Effector memory CD8-positive, alpha-beta T cell (primary cell): ENCODE results near the gene ESPN.

Experiments
- ATAC-seq: fragments of 150-1000 bp; cut with Tn5 transposase; replicated peaks from 2 replicates; pipeline ENCODE4 v1.10.0; 2021; ENCODE audit warnings: mild to moderate bottlenecking, moderate library complexity
- DNase-seq, 3 experiments: peaks; one replicate each; pipeline ENCODE4 v3.0.0; 2021
- H3K27ac Mint-ChIP-seq, 2 donors: one replicate each; pipeline ENCODE4 v1.8.0; 2022; ENCODE audit warnings: mild to moderate bottlenecking in 2 of 2, mixed read lengths in 2 of 2, moderate library complexity in 2 of 2
- H3K27me3 Mint-ChIP-seq, 2 donors: one replicate each; pipeline ENCODE4 v1.8.0; 2022; ENCODE audit warnings: mixed read lengths in 2 of 2
- H3K36me3 Mint-ChIP-seq: one replicate; pipeline ENCODE4 v1.8.0; 2022; ENCODE audit warnings: mild to moderate bottlenecking, moderate library complexity, mixed read lengths; ENCODE audit not compliant: insufficient read depth
- H3K4me1 Mint-ChIP-seq, 2 donors: one replicate each; pipeline ENCODE4 v1.8.0; 2022; ENCODE audit warnings: low read depth in 2 of 2, mixed read lengths in 2 of 2
- H3K4me3 Mint-ChIP-seq, 2 donors: one replicate each; pipeline ENCODE4 v1.8.0; 2022; ENCODE audit warnings: mild to moderate bottlenecking in 2 of 2, mixed read lengths in 2 of 2, moderate library complexity in 2 of 2
- H3K9me3 Mint-ChIP-seq, 2 donors: one replicate each; pipeline ENCODE4 v1.8.0; 2022; ENCODE audit warnings: mixed read lengths in 2 of 2

Gene ESPN

DNA sequence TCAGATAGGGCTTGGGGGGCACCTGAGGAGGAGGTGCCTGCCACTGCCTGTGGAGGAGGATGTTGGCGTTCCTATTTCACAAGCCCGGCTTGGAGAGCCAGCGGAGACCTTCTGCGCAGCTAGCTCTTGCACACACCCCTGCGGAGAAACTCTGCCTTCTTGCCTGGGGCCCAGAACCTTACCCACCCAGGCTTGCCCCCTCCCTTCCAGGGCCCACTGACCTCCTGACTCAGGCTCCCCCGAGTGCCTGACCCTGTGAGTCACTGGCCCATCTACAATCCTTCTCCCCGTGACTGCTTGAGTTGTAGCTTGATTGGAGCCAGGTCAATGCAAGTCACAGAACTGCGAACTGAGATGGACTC lies 8.3 kb upstream of the ESPN start:
- H3K9me3 Mint-ChIP-seq, result no peaks in the 10 kb centered on the region
- no peaks in the 10 kb centered on the region for H3K36me3 Mint-ChIP-seq
- ATAC-seq (no peak), DNase-seq (no peak)
- no peak overlapping the region for H3K4me3 Mint-ChIP-seq
- H3K27me3 Mint-ChIP-seq, result peaks cover 57 to 83% of the 10 kb centered on the region in 2 donors
- H3K27ac Mint-ChIP-seq, result no peak overlapping the region
- peaks cover 4 to 13% of the 10 kb centered on the region in 2 donors for H3K4me1 Mint-ChIP-seq

DNA sequence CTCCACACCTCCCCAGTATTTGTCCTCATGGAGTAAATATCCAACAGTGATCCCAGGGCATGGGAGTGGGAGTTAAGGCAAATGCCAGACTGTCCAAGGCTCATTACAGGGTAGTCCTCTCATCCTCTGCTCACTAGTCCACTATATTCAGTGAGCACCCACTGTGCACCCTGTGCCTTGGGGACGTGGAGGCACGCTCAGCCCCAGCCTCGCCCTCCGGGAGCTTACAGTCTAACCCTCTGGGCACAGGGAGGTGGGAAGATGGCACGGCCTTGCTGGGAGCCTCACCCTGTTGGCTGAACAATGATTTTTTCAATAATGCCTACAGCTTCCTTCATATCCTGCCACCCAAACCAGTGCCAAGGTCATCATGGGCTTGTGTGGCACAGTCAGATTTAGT lies 7.7 kb upstream of the ESPN start:
- H3K9me3 Mint-ChIP-seq, result no peaks in the 10 kb centered on the region
- no peak overlapping the region for H3K4me3 Mint-ChIP-seq
- H3K27ac Mint-ChIP-seq, result no peak overlapping the region
- no peak for DNase-seq
- H3K4me1 Mint-ChIP-seq, result peaks cover 4 to 13% of the 10 kb centered on the region in 2 donors
- no peaks in the 10 kb centered on the region for H3K36me3 Mint-ChIP-seq
- H3K27me3 Mint-ChIP-seq, result peaks cover 63 to 88% of the 10 kb centered on the region in 2 donors
- ATAC-seq, result no peak

DNA sequence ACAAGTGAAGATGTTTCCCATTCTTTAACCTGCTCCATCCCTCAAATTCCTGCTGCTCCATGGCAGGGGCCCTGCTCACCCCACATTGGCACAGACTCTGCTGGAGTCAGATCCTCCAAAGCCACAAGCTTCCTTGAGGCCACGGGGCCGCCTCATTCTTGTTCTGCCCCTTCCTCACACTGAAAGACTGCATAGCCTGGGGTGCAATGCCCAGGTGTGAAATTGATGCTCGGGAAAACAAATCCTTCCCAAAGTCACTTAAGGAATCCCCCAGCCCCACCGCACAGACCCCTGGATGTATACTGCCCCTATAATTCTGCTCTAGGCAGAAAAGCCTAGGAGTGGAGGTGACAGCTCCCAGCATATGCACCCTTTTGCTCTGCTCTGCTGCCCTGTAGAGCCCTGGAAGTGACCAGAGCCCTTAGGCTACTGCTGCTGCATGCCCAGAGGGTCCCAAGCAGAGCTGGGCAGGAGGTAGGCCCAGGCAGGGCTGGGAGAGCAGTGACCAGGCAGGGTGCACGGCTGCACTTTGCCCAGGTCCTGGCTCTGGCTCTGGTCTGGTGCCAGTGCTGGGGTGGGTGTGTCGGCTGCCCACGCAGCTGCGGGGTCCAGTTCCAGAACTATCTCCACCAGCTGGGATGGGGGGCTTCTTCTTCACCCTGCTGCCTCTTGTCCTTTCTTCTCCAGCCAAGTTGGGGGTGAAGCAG lies 6.5 kb upstream of the ESPN start:
- H3K4me1 Mint-ChIP-seq, result peaks cover 4 to 13% of the 10 kb centered on the region in 2 donors
- peak overlapping the region in 1 of 2 donors; percentile 4 for H3K4me3 Mint-ChIP-seq
- H3K36me3 Mint-ChIP-seq, result peaks cover 3% of the 10 kb centered on the region
- no peak for ATAC-seq
- DNase-seq, result no peak
- peaks cover 65 to 92% of the 10 kb centered on the region in 2 donors for H3K27me3 Mint-ChIP-seq
- no peak overlapping the region for H3K27ac Mint-ChIP-seq
- H3K9me3 Mint-ChIP-seq, result no peaks in the 10 kb centered on the region

GRCh38 chr1:6418668-6419396 lies 5.7 kb upstream of the ESPN start:
- Mint-ChIP-seq H3K27ac (no peak overlapping the region), H3K36me3 (peaks cover 3% of the 10 kb centered on the region), H3K4me3 (peak overlapping the region in 1 of 2 donors; percentile 73), H3K4me1 (peaks cover 4 to 14% of the 10 kb centered on the region in 2 donors), H3K27me3 (peaks cover 61 to 92% of the 10 kb centered on the region in 2 donors), H3K9me3 (no peaks in the 10 kb centered on the region)
- no peak for ATAC-seq
- no peak for DNase-seq

- DNase-seq (no peak), ATAC-seq (peak; percentile 3)
- peaks cover 10 to 17% of the 10 kb centered on the region in 2 donors for H3K4me1 Mint-ChIP-seq
- peaks cover 61 to 92% of the 10 kb centered on the region in 2 donors for H3K27me3 Mint-ChIP-seq
- no peak overlapping the region for H3K27ac Mint-ChIP-seq
- H3K36me3 Mint-ChIP-seq, result peaks cover 6% of the 10 kb centered on the region
- no peaks in the 10 kb centered on the region for H3K9me3 Mint-ChIP-seq
- H3K4me3 Mint-ChIP-seq, result peak overlapping the region in 1 of 2 donors; percentile 73
These were observed 5.2 kb upstream of the ESPN start for GRCh38 chr1:6419397-6419803.

DNA sequence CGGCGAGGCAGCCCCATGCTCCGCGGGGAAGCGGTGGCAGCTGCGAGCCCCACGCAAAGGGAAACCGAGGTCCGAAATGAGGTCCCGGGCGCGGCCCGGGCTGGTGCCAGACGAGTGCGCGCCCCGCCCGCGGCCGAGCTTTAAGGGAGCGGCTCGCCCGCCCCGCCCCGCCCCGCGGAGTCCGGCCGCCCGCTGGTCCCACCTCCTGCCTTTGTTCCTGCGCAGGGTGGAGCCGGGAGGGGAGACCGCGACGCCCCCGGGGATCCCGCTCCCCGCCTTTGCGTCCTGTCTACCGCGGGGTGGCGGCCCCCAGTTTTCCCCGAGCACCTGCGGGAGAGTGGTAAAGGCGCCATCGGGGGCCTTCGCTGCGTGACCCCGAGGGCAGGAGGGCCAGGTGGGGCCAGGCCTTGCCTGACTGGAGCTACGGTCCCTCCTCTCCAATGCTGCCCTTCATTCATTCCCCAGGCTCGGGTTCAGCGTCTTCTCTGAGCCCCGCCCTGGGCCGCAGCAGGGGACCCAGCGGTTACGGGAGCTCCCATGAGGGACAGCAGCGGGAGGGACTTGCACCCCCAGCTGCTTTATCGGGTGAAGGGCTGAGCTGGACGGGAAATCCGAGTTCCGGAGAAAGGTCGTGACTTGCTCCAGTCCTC lies 4.6 kb upstream of the ESPN start, which contains the start of gene HES2:
Gene HES2, minus strand, starts transcription at position 116 of the 650 bp plus-strand sequence. Its CDS starts 99 bp downstream, at position 17.
- Mint-ChIP-seq H3K4me3 (peak within 1 kb of the TSS; percentile 55 to 73), H3K27me3 (peaks cover 57 to 88% of the 10 kb centered on the region in 2 donors), H3K36me3 (peaks cover 6% of the 10 kb centered on the region), H3K27ac (no peak within 1 kb of the TSS), H3K9me3 (no peaks in the 10 kb centered on the region), H3K4me1 (peaks cover 10 to 15% of the 10 kb centered on the region in 2 donors)
- ATAC-seq (peak; percentile 7), DNase-seq (no peak)

DNA sequence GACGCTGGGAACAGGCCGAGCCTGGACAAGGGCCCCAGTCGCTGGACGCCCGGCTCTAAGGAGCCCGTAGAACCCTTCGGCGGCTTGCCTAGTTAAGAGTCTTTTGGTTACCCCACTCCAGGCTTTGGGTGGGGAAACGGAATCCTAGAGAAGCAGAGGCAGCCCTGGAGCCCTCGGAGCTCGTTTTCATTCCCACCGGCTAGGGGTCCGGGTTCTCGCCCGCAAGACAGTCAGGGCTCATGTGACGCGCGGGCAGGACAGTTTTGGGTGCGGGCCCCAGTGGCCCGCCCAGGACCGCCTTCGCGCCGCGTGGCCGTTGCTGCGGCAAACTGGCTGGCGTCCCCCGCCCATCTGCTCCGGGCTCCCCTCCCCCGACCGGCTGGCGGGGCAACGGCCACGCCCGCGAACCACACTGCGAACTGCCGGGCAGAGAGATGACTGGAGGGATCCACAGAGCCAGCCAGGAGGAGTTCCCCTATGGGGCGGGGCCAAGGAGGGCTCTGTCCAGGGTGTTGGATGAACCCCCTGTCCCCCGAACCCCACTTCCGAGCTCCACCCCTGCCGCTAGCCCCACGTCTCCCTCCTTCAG lies 4.0 kb upstream of the ESPN start:
- H3K27ac Mint-ChIP-seq, result no peak overlapping the region
- peaks cover 54 to 86% of the 10 kb centered on the region in 2 donors for H3K27me3 Mint-ChIP-seq
- H3K4me1 Mint-ChIP-seq, result peaks cover 10 to 15% of the 10 kb centered on the region in 2 donors
- H3K4me3 Mint-ChIP-seq, result peak overlapping the region; percentile 37 to 73
- peaks cover 10% of the 10 kb centered on the region for H3K36me3 Mint-ChIP-seq
- DNase-seq (no peak), ATAC-seq (no peak)
- no peaks in the 10 kb centered on the region for H3K9me3 Mint-ChIP-seq

DNA sequence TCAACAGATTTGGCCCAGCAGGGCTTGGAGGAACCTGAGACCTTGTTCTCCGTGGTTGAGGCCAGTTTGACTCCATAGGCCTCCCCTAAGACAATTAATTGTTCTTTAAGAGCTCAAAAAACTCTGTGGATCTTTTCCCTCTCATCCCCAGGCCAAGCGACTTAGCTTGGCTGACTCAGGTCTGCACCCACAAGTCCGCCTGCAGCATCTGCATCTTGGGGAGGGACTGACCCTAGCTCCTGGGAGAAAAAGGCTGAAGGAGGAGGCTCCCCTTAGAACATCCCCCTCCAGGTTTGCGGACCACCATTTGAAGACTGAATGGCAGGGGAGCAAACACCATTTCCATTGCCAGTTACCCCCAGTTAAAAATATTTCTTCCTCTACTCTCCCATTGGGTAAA lies 3.3 kb upstream of the ESPN start:
- ATAC-seq, result no peak
- Mint-ChIP-seq H3K27me3 (peaks cover 47 to 85% of the 10 kb centered on the region in 2 donors), H3K4me1 (peaks cover 10 to 15% of the 10 kb centered on the region in 2 donors), H3K4me3 (peak overlapping the region; percentile 37 to 73), H3K27ac (no peak overlapping the region), H3K36me3 (peaks cover 10% of the 10 kb centered on the region), H3K9me3 (no peaks in the 10 kb centered on the region)
- DNase-seq, result no peak

DNA sequence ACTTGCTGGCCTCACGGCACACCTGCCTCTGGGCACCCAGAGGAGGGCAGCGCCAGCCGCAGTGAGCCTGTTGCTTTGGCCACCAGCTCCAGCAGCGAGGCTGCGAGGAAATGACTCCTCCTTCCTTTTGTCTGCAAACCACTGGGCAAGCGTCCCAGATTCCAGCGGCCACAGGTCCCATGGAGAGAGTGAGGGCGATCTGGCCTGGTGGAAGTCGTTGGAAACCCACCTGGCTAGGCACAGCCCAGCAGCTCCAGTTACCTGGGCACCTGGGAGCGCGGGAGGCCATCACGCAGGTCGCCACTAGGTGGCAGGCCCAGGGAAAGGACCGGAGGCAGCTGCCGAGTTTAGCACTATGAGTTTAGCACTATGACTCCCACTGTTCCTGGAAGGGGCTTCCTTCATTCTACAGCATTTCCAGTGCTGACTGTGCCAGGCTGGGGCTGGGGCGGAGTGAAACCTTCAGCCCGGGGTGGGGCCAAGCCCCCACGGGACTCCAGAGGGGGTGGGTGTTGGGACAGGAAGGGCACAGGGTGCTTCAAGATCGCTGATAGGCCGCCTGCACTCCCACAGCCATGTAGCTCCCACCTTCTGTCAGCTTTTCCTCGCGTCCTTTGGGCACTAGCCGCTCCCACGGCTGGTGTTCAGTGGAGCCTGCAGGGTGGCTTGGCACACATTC lies 1.1 kb upstream of the ESPN start:
- ATAC-seq (peak; percentile 75), DNase-seq (peak; percentile 62 to 67 (median 62))
- H3K27me3 Mint-ChIP-seq, result peaks cover 46 to 83% of the 10 kb centered on the region in 2 donors
- peaks cover 10 to 15% of the 10 kb centered on the region in 2 donors for H3K4me1 Mint-ChIP-seq
- peak overlapping the region; percentile 70 to 82 for H3K4me3 Mint-ChIP-seq
- no peak overlapping the region for H3K27ac Mint-ChIP-seq
- H3K9me3 Mint-ChIP-seq, result no peaks in the 10 kb centered on the region
- peaks cover 10% of the 10 kb centered on the region for H3K36me3 Mint-ChIP-seq

GRCh38 chr1:6424000-6424565 lies 493 bp upstream of the ESPN start:
- H3K9me3 Mint-ChIP-seq, result no peaks in the 10 kb centered on the region
- peaks cover 48 to 83% of the 10 kb centered on the region in 2 donors for H3K27me3 Mint-ChIP-seq
- ATAC-seq (peak; percentile 16), DNase-seq (no peak)
- H3K4me1 Mint-ChIP-seq, result peaks cover 10 to 15% of the 10 kb centered on the region in 2 donors
- peak overlapping the region; percentile 70 to 82 for H3K4me3 Mint-ChIP-seq
- peaks cover 10% of the 10 kb centered on the region for H3K36me3 Mint-ChIP-seq
- H3K27ac Mint-ChIP-seq, result no peak overlapping the region

- H3K4me1 Mint-ChIP-seq, result peaks cover 10% of the 10 kb centered on the region in 2 donors
- H3K27me3 Mint-ChIP-seq, result peaks cover 57 to 83% of the 10 kb centered on the region in 2 donors
- peaks cover 10% of the 10 kb centered on the region for H3K36me3 Mint-ChIP-seq
- no peak for DNase-seq
- H3K9me3 Mint-ChIP-seq, result no peaks in the 10 kb centered on the region
- ATAC-seq, result no peak
- H3K4me3 Mint-ChIP-seq, result peak overlapping the region in 1 of 2 donors; percentile 61
- no peak overlapping the region for H3K27ac Mint-ChIP-seq
These were observed 1.1 kb downstream of the ESPN start for GRCh38 chr1:6425658-6426057.

GRCh38 chr1:6426277-6426971 lies 1.8 kb downstream of the ESPN start:
- Mint-ChIP-seq H3K4me3 (no peak overlapping the region), H3K36me3 (peaks cover 10% of the 10 kb centered on the region), H3K27me3 (peaks cover 51 to 78% of the 10 kb centered on the region in 2 donors), H3K9me3 (no peaks in the 10 kb centered on the region), H3K27ac (no peak overlapping the region), H3K4me1 (peaks cover 6 to 7% of the 10 kb centered on the region in 2 donors)
- ATAC-seq, result no peak
- no peak for DNase-seq
